Vagina (tissue), 2 donors: Measurements from ENCODE around the gene HELB.

ENCODE experiments used
- CTCF ChIP-seq, 3 experiments: fragments of 450-650 bp in 2 of 3; fragments of 200-600 bp in 1 of 3; sonication (generic) in 1 of 3; IDR thresholded peaks; one replicate each; pipeline ENCODE4 v1.5.1; 2017 to 2019; ENCODE audit warnings: antibody characterized with exemption in 3 of 3, mild to moderate bottlenecking in 2 of 3, moderate library complexity in 2 of 3
- POLR2A ChIP-seq, 2 donors: fragments of 450-650 bp; IDR thresholded peaks; one replicate each; pipeline ENCODE4 v1.6.1; 2017; ENCODE audit warnings: antibody characterized with exemption in 2 of 2, mild to moderate bottlenecking in 2 of 2, moderate library complexity in 2 of 2

GRCh38 chr12:66296176-66296683, 6.1 kb upstream of the HELB start:
- TF ChIP-seq CTCF (IDR thresholded peaks at IDR 0.05) = no peak
- TF ChIP-seq POLR2A (IDR thresholded peaks at IDR 0.05) = no peak
